ENCODE results near the gene PEX14.

Gene PEX14

DNA sequence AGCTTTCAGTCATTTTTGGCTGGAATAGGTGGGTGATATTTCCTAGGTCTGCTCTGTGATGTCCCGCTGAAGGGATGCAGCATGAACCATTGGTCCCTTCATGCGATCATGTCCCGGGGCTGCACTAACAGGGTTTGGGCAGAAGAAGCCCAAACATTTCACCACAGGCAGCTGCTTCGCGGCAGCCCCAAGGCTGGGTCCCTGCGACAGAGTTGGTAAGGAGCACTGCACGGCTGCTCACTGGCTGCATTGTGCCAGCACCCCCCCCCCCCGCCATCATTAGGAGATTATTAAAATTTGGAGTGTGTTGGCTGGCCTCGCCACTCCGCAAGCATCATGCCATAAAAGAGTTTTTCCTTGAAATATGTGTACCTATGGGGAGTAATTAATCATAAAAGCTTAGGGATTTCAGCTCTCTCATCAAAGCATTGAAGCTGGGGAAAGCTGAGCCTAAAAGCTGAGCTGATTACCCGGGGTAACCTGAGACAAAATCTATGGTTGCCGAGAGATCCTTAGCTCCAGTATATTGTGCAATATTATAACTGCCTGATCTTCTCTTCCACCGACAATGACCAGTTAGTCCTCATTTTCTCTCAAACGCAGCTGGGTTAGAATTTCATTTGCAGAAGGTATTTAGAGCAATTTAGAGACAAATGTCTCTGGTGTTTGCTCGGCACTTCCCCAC lies 62.5 kb downstream of the PEX14 start:
- in situ Hi-C loops (cut with MboI; ENCODE audit: low sequenced_read_pairs, unreplicated experiment) = no loop called here
- no peak for DNase-seq (ENCODE audit: low spot score)
- TF ChIP-seq, protein P1, sequence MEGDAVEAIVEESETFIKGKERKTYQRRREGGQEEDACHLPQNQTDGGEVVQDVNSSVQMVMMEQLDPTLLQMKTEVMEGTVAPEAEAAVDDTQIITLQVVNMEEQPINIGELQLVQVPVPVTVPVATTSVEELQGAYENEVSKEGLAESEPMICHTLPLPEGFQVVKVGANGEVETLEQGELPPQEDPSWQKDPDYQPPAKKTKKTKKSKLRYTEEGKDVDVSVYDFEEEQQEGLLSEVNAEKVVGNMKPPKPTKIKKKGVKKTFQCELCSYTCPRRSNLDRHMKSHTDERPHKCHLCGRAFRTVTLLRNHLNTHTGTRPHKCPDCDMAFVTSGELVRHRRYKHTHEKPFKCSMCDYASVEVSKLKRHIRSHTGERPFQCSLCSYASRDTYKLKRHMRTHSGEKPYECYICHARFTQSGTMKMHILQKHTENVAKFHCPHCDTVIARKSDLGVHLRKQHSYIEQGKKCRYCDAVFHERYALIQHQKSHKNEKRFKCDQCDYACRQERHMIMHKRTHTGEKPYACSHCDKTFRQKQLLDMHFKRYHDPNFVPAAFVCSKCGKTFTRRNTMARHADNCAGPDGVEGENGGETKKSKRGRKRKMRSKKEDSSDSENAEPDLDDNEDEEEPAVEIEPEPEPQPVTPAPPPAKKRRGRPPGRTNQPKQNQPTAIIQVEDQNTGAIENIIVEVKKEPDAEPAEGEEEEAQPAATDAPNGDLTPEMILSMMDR (IDR thresholded peaks at IDR 0.05; ENCODE audit: borderline replicate concordance, control extremely low read depth, extremely low read depth, insufficient read depth, missing control alignments) = no peak

DNA sequence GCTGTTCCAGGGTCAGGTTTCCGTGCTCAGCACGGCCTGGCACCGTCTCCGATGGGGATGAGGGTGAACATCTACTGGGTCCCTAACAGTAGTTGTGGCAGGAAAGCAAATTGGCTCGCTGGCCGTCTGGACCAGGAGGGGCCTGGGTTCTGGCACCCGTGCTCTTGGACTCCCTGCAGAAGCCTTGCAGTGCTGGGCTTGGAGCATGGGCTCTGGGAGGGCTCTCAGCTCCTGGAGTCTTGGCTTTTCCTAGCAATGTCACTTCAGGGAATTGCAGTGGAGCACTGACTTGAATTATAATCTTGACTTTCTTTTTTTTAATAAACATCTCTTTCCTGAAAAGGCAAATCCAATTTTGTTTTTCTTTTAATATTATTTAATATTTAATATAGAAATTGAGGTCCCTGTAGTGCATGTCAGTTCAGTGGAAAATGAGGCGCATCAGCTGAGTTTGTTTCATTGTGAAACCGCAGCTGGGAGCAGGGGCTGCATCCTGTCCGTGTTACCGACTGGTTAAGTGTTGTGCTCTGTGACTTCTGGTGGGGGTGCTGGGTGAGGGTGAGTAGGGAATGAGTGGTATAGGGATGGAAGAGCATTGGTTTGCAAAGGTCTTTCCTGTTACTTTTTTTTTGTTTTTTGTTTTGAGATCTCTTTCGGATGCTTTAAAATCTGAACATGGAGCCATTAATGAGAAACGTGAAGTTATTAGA lies 64.1 kb downstream of the PEX14 start:
- DNase-seq (ENCODE audit: low spot score) = no peak
- in situ Hi-C loops (cut with MboI; ENCODE audit: low sequenced_read_pairs, unreplicated experiment) = no loop called here
- TF ChIP-seq, protein P1 (IDR thresholded peaks at IDR 0.05; ENCODE audit: borderline replicate concordance, control extremely low read depth, extremely low read depth, insufficient read depth, missing control alignments) = no peak

DNA sequence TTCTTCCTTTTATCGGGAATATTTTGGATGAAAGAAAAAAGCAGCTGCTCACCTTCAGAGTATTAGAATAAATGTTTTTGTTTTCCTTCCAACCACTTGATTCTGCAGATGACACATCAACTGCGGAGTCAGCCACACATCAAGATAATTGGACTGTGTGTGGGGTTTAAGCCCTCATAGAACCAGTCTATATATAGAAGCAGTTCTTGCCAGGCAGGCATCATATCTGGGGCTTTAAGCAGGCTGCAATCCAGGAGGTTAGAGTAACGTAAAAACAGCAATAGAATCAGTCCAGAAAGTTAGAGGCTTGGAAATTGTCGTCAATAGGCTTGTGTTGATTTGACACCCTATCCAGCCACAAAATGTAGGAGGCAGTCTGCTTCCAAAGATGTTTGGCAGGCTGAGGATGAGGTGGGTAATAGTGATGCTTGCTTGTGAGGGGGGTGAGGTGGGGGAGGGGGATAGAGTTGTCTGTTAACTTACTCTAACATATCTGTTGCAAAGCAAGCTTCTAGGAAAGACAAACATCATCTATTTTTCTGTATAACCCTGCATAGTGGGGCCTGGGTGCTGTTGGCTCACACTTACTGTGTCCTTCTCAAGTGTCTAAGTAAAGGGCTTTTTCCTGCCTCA lies 64.8 kb downstream of the PEX14 start:
- in situ Hi-C loops (cut with MboI; ENCODE audit: low sequenced_read_pairs, unreplicated experiment) = no loop called here
- TF ChIP-seq, protein P1 (IDR thresholded peaks at IDR 0.05; ENCODE audit: borderline replicate concordance, control extremely low read depth, extremely low read depth, insufficient read depth, missing control alignments) = no peak
- no peak for DNase-seq (ENCODE audit: low spot score)

DNA sequence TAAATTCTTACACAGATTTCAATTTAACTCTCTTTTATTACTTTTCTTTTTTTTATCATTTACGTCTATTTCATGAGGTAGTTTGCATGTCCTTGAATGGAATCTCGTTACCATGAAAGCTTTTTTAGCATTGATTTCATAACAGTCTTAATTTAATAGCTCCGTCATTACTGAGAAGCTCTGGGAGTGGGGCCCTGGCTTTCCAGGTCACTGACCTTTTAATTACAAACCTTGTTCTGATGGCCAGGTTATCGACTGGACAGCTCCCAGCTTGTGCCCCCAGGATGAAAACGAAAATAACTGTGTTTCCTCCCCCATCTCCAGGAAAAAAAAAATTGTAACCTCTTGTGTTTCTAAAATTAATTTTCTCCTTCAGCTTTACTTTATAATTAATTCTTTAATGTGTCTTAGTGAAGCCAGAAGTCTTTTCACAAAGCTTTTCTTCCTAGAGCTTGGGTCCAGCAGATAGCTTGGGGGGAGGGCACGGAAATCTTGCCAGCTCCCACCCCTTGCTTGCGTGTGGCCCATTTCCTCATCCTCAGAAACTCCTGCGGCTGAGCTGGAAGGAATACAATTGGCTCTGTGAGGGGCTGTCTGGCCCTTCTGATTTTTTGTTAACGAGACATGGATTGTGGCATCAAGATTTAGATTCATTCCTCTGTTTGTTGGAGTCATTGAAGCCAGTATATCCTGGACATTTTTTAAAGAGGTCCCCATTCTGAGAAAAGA lies 65.7 kb downstream of the PEX14 start:
- in situ Hi-C loops (cut with MboI; ENCODE audit: low sequenced_read_pairs, unreplicated experiment) = no loop called here
- TF ChIP-seq, protein P1 (IDR thresholded peaks at IDR 0.05; ENCODE audit: borderline replicate concordance, control extremely low read depth, extremely low read depth, insufficient read depth, missing control alignments) = no peak
- no peak for DNase-seq (ENCODE audit: low spot score)

DNA sequence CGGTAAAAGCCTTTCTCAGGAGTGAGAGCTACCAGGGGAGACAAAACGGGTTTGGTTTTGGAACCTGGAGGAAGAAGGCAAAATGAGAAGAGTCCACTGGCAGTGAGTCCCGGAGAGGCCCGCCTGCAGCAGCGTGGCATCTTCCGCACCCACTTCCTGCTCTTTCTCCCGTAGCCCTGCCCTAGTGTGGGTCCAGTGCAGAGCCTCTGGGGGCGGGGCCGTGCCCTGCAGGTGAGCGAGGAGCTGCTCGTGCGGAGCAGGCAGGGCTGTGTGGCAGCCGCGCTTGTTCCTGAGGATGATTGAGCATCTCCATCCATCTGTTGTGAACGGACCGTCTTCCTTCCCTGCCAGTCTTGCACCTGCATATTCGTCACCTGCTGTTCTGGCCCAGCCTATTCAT lies 66.5 kb downstream of the PEX14 start:
- TF ChIP-seq, protein P1 (IDR thresholded peaks at IDR 0.05; ENCODE audit: borderline replicate concordance, control extremely low read depth, extremely low read depth, insufficient read depth, missing control alignments) = no peak
- in situ Hi-C loops (cut with MboI; ENCODE audit: low sequenced_read_pairs, unreplicated experiment) = no loop called here

DNA sequence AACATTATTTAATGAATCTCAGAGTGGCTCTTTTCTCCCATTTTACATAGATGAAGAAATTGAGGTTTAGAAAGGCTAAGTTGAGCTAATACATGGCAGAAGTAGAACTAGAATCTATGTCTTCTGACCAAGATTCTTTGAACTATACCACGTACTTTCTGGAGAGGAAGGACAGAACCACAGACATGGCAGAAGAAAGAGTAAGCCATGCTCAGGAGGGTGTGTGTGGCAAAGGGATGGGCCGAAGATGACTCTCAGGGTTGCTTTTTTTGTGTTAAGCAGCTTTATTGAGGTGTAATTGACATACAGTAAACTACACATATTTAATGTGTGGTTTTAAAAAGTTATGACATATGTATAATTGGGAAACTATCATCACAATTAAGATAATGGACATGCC lies 69.5 kb downstream of the PEX14 start:
- TF ChIP-seq, protein P1 (IDR thresholded peaks at IDR 0.05; ENCODE audit: borderline replicate concordance, control extremely low read depth, extremely low read depth, insufficient read depth, missing control alignments) = no peak
- in situ Hi-C loops (cut with MboI; ENCODE audit: low sequenced_read_pairs, unreplicated experiment) = no loop called here
- no peak for DNase-seq (ENCODE audit: low spot score)

More for the DNA sequence above, 66.5 kb downstream of the PEX14 start:
- DNase-seq (ENCODE audit: low spot score) = no peak

Data from GM13976 (cell line).